Gastroesophageal sphincter (tissue), 2 donors: ENCODE data around the gene CTSE.

ENCODE experiments used
- EP300 ChIP-seq: sonication (generic); formaldehyde crosslinking; IDR thresholded peaks from one replicate; pipeline ENCODE4 v1.6.1; 2017; ENCODE audit warnings: antibody characterized with exemption, mild to moderate bottlenecking
- POLR2A ChIP-seq, 2 donors: fragments of 450-650 bp; IDR thresholded peaks; one replicate each; pipeline ENCODE4 v1.6.1; 2017; ENCODE audit warnings: antibody characterized with exemption in 2 of 2, mild to moderate bottlenecking in 2 of 2, moderate library complexity in 1 of 2
- POLR2AphosphoS5 ChIP-seq: sonication (generic); formaldehyde crosslinking; IDR thresholded peaks from one replicate; pipeline ENCODE4 v1.6.1; 2017; ENCODE audit warnings: antibody characterized with exemption

DNA sequence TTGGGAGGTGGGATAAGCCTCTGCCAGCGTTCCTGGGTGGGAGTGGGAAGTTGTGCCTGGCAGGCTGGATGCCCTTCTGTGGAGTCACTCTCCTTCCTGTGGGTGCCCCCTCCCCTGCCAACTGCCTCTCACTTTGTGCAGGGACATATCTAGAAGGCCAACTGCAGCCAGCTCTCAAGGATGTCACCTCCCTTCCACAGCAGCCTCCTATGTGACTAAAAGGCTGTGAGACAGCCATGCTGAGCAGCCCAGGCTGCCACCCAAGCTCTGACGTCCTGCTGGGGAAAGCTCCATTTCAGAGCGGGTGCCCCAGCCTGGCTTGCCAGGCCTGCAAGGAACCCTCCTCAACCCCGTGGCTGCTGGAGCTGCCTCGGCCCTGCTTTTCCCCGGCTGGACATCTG is 60.9 kb downstream of the CTSE start:
- TF ChIP-seq POLR2A (IDR thresholded peaks at IDR 0.05) (no peak), POLR2AphosphoS5 (no peak), EP300 (no peak)
